ENCODE results near the gene OR10X1.

DNA sequence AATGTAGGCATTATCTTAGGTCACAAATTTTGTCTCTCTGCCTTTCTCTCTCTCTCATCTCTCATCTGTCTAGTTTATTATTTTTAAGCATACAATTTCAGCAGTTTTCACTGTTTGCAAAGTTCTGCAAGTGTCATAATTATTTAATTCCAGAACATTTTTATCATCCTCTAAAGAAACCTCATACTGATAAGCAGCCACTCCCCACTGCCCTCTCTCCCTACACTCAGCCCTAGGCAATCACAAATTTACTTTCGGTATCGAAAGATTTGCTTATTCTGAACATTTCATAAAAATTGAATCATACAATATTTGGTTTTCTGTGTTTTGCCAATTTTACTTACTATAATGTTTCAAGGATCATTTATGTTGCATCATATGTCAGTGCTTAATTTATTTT is 42.1 kb downstream of the OR10X1 start:
- no peak for TF ChIP-seq CTCF (IDR thresholded peaks at IDR 0.05)
- TF ChIP-seq, protein P1, sequence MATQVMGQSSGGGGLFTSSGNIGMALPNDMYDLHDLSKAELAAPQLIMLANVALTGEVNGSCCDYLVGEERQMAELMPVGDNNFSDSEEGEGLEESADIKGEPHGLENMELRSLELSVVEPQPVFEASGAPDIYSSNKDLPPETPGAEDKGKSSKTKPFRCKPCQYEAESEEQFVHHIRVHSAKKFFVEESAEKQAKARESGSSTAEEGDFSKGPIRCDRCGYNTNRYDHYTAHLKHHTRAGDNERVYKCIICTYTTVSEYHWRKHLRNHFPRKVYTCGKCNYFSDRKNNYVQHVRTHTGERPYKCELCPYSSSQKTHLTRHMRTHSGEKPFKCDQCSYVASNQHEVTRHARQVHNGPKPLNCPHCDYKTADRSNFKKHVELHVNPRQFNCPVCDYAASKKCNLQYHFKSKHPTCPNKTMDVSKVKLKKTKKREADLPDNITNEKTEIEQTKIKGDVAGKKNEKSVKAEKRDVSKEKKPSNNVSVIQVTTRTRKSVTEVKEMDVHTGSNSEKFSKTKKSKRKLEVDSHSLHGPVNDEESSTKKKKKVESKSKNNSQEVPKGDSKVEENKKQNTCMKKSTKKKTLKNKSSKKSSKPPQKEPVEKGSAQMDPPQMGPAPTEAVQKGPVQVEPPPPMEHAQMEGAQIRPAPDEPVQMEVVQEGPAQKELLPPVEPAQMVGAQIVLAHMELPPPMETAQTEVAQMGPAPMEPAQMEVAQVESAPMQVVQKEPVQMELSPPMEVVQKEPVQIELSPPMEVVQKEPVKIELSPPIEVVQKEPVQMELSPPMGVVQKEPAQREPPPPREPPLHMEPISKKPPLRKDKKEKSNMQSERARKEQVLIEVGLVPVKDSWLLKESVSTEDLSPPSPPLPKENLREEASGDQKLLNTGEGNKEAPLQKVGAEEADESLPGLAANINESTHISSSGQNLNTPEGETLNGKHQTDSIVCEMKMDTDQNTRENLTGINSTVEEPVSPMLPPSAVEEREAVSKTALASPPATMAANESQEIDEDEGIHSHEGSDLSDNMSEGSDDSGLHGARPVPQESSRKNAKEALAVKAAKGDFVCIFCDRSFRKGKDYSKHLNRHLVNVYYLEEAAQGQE (IDR thresholded peaks at IDR 0.05; ENCODE audit: insufficient read depth in 1 of 2, low read depth in 2 of 2, low read length in 1 of 2) = no peak
- no peak for TF ChIP-seq TCF7L2 (IDR thresholded peaks at IDR 0.05; ENCODE audit: low read depth, low read length)

Data from Panc1 (cell line).